AG04450 (cell line): Measurements from ENCODE around the gene TSPAN3. TPM values are rescaled to one million over a fixed set of nuclear protein-coding genes. Genes with fewer than 3 reads are reported as not detected.

ENCODE experiments used
- CTCF ChIA-PET: fragments of 300-600, 350-600 bp; formaldehyde crosslinking; extraction: SDS; loops from one replicate; lab custom pipeline; 2022; ENCODE audit warnings: antibody characterized with exemption, inconsistent platforms; lab: Charles Lee
- POLR2A ChIA-PET: fragments of 350-600 bp; formaldehyde crosslinking; extraction: SDS; loops from one replicate; lab custom pipeline; 2021; ENCODE audit warnings: antibody characterized with exemption, inconsistent platforms; lab: Yijun Ruan, JAX
- DNase-seq: peaks from one replicate; pipeline ENCODE4 v3.0.0-alpha.2; 2011; ENCODE audit warnings: low read depth, low spot score
- H3K27ac ChIP-seq: one replicate; pipeline ENCODE4 v1.5.1; 2012; ENCODE audit warnings: low read depth, low read length, control low read depth
- H3K27me3 ChIP-seq: one replicate; pipeline ENCODE4 v1.6.0; 2012; ENCODE audit warnings: low read length; ENCODE audit not compliant: control insufficient read depth, insufficient read depth
- H3K4me3 ChIP-seq: 2 replicates; pipeline ENCODE4 v1.5.1; 2011; ENCODE audit warnings: mild to moderate bottlenecking, low read depth, low read length, control low read depth
- H3K9me3 ChIP-seq: 2 replicates; pipeline ENCODE4 v1.5.1; 2012; ENCODE audit warnings: low read length; ENCODE audit not compliant: control insufficient read depth, insufficient read depth
- CTCF ChIP-seq: IDR thresholded peaks from 2 replicates; pipeline ENCODE4 v1.5.1; 2011; ENCODE audit warnings: low read depth, low read length, control low read depth, inconsistent platforms
- polyA plus RNA-seq: library from polyadenylated mRNA; depleted of rRNA; stranded (reverse); fragments of >200 nt; gene quantifications from 2 replicates; pipeline ENCODE4 v1.2.3, GENCODE V29; 2011

The TSPAN3 gene
- polyA plus RNA-seq, 1 experiment = 410 TPM

DNA sequence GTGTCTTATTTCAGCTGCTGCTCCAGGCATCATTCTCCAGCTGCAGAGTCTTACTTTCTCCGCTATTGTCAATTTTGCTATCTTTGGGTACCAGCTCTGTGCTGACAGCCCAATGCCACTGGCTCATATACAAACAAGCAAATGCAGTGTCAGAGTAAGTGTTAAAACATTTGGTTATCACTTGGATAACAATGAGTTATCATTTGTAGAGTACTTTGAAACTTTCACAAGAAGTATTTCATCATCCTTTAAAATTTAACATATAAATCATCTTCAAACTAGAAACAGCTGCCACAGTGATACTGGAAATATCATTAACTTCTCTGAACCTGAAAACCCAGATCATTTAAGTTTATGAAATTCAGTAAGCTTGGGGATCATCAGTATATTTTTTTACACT is 13.8 kb downstream of the TSPAN3 start:
- H3K4me3 ChIP-seq = no peak overlapping the region
- ChIA-PET POLR2A (interaction anchor here (1.1 kb wide), 1 partner anchor 9 kb away, joined by 3 read pairs; no protein-coding TSS in a partner anchor), CTCF (interaction anchor here (1.0 to 1.1 kb wide), 3 partner anchors 12 to 486 kb away, joined by 3 to 6 read pairs (median 6); no protein-coding TSS in a partner anchor)
- no peaks in the 10 kb centered on the region for H3K27me3 ChIP-seq
- DNase-seq = no peak
- no peaks in the 10 kb centered on the region for H3K9me3 ChIP-seq
- TF ChIP-seq CTCF = no peak
- no peak overlapping the region for H3K27ac ChIP-seq

GRCh38 chr15:77053709-77054108 is 17.2 kb downstream of the TSPAN3 start:
- H3K4me3 ChIP-seq = no peak overlapping the region
- H3K27me3 ChIP-seq = no peaks in the 10 kb centered on the region
- H3K9me3 ChIP-seq = no peaks in the 10 kb centered on the region
- POLR2A ChIA-PET = no interaction called here
- TF ChIP-seq CTCF = no peak
- no peak overlapping the region for H3K27ac ChIP-seq
- CTCF ChIA-PET = no interaction called here
- DNase-seq = no peak

GRCh38 chr15:77052556-77052955 is 18.4 kb downstream of the TSPAN3 start:
- Histone ChIP-seq H3K9me3 (no peaks in the 10 kb centered on the region), H3K27me3 (no peaks in the 10 kb centered on the region), H3K27ac (no peak overlapping the region), H3K4me3 (no peak overlapping the region)
- no peak for DNase-seq
- no peak for TF ChIP-seq CTCF
- ChIA-PET POLR2A (interaction anchor here (1.0 kb wide), 1 partner anchor 19 kb away, joined by 3 read pairs; the partner anchor contains the start of gene TSPAN3), CTCF (no interaction called here)

GRCh38 chr15:77048135-77048876 is 22.6 kb downstream of the TSPAN3 start:
- CTCF ChIA-PET = interaction anchor here (0.7 to 1.6 kb wide), 6 partner anchors 12 to 818 kb away, joined by 3 to 10 read pairs (median 4); no protein-coding TSS in a partner anchor
- no peak overlapping the region for H3K4me3 ChIP-seq
- DNase-seq = no peak
- no peaks in the 10 kb centered on the region for H3K27me3 ChIP-seq
- no peaks in the 10 kb centered on the region for H3K9me3 ChIP-seq
- POLR2A ChIA-PET = interaction anchor here (0.7 to 1.0 kb wide), 3 partner anchors 9 to 449 kb away, joined by 3 to 4 read pairs (median 3); partner anchors contain the start of gene TSPAN3
- no peak overlapping the region for H3K27ac ChIP-seq
- no peak for TF ChIP-seq CTCF
